Thoracic aorta (tissue), 2 donors: Measurements from ENCODE around the gene OR4E1. TPM values are rescaled to one million over a fixed set of nuclear protein-coding genes. Genes with fewer than 3 reads are reported as not detected.
"Not testable (repeated sequence)": the region's sequence is repeated elsewhere in the genome, so short reads cannot be mapped to it uniquely, and the experiment has no call there.

Source experiments
- ATAC-seq: fragments of 150-250 bp; one replicate; pipeline ENCODE4 v1.8.0; 2017; ENCODE audit warnings: low read depth; ENCODE audit not compliant: insufficient number of reproducible peaks, low FRiP score
- DNase-seq: peaks from one replicate; pipeline ENCODE4 v3.0.0-alpha.2; 2020; ENCODE audit warnings: low spot score
- H3K27ac ChIP-seq, 2 donors: fragments of 200-600 bp; sonication (generic); 1 replicate in 1 of 2; 2 replicates in 1 of 2; pipeline ENCODE4 v1.5.1; 2016; ENCODE audit warnings: mild to moderate bottlenecking in 2 of 2, moderate library complexity in 2 of 2
- H3K27me3 ChIP-seq: fragments of 200-600 bp; sonication (generic); replicated peaks from 2 replicates; pipeline ENCODE4 v1.6.0; 2016; ENCODE audit warnings: mild to moderate bottlenecking; ENCODE audit not compliant: insufficient read depth
- H3K36me3 ChIP-seq: fragments of 200-600 bp; sonication (generic); one replicate; pipeline ENCODE4 v1.5.1; 2016
- H3K4me1 ChIP-seq, 2 donors: fragments of 200-600 bp; sonication (generic); 1 replicate in 1 of 2; 2 replicates in 1 of 2; pipeline versions ENCODE4 v1.5.1 to v1.6.0; 2016; ENCODE audit warnings: low read depth in 2 of 2, mild to moderate bottlenecking in 1 of 2; ENCODE audit not compliant: control insufficient read depth in 1 of 2
- H3K4me3 ChIP-seq: fragments of 200-600 bp; sonication (generic); 2 replicates; pipeline ENCODE4 v1.5.1; 2016; ENCODE audit warnings: mild to moderate bottlenecking
- H3K9me3 ChIP-seq: fragments of 200-600 bp; sonication (generic); 2 replicates; pipeline ENCODE4 v1.5.1; 2016
- total RNA-seq, 2 donors: library from RNA; depleted of rRNA; stranded (reverse); fragments of >200 nt; gene quantifications; one replicate each; pipeline versions ENCODE4 v1.1.0 to v1.2.3, GENCODE V29; 2016
- TF ChIP-seq, protein P1 (sequence below): fragments of 200-600 bp; sonication (generic); IDR thresholded peaks from one replicate; pipeline ENCODE4 v1.5.1; 2019; ENCODE audit warnings: antibody characterized with exemption

OR4E1 gene
- total RNA-seq, 2 donors from 2014 or later, result not detected

GRCh38 chr14:21634840-21635239 is 38.8 kb downstream of the OR4E1 start, which contains the start of gene OR10G2:
Gene OR10G2, minus strand, starts transcription at chr14:21634940. Its CDS starts 98 bp downstream, at chr14:21634842.
- Histone ChIP-seq H3K9me3 (no peaks in the 10 kb centered on the region), H3K4me3 (no peak within 1 kb of the TSS), H3K27ac (no peak within 1 kb of the TSS), H3K27me3 (no peaks in the 10 kb centered on the region), H3K36me3 (no peaks in the 10 kb centered on the region), H3K4me1 (no peaks in the 10 kb centered on the region)
- no peak for ATAC-seq
- TF ChIP-seq, protein P1, sequence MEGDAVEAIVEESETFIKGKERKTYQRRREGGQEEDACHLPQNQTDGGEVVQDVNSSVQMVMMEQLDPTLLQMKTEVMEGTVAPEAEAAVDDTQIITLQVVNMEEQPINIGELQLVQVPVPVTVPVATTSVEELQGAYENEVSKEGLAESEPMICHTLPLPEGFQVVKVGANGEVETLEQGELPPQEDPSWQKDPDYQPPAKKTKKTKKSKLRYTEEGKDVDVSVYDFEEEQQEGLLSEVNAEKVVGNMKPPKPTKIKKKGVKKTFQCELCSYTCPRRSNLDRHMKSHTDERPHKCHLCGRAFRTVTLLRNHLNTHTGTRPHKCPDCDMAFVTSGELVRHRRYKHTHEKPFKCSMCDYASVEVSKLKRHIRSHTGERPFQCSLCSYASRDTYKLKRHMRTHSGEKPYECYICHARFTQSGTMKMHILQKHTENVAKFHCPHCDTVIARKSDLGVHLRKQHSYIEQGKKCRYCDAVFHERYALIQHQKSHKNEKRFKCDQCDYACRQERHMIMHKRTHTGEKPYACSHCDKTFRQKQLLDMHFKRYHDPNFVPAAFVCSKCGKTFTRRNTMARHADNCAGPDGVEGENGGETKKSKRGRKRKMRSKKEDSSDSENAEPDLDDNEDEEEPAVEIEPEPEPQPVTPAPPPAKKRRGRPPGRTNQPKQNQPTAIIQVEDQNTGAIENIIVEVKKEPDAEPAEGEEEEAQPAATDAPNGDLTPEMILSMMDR, result no peak
- no peak for DNase-seq

DNA sequence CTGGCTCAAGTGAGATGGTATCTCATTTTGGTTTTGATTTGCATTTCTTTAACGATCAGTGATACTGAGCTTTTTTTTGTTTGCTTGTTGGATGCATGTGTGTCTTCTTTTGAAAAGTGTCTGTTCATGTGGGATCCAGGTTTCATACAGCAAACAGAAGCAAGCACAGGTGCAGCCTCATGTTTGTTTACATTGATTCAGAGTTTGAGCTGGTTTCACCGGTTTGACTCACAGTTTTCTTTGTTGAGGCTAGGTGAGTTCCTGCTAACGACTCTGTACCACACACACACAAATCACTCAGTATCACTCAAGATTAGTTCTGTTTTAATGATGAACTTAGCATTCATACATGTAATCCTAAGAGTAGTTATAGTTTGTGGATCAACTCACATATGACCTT is 42.5 kb downstream of the OR4E1 start:
- TF ChIP-seq, protein P1, result no peak
- Histone ChIP-seq H3K9me3 (no peaks in the 10 kb centered on the region), H3K4me3 (no peak overlapping the region), H3K27ac (no peak overlapping the region), H3K27me3 (no peaks in the 10 kb centered on the region), H3K36me3 (no peaks in the 10 kb centered on the region), H3K4me1 (no peaks in the 10 kb centered on the region)
- DNase-seq, result no peak
- no peak for ATAC-seq

DNA sequence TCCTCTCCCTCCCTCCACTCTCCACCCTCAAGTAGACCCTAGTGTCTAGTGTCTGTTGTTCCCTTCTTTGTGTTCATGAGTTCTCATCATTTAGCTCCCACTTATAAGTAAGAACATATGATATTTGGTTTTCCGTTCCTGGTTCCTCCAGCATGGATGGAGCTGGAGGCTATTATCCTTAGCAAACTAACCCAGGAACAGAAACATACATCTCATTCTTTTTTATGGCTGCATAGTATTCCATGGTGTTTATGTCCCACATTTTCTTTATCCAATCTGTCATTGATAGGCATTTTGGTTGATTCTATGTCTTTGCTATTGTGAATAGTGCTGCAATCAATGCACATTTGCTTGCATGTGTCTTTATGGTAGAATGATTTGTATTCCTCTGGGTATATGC is 43.1 kb downstream of the OR4E1 start:
- DNase-seq, H3K4me1 ChIP-seq, H3K4me3 ChIP-seq, H3K27me3 ChIP-seq, ATAC-seq, H3K36me3 ChIP-seq, H3K9me3 ChIP-seq, H3K27ac ChIP-seq: not testable (repeated sequence)

- no peaks in the 10 kb centered on the region for H3K9me3 ChIP-seq
- no peak overlapping the region for H3K27ac ChIP-seq
- DNase-seq (no peak), ATAC-seq (no peak)
- no peaks in the 10 kb centered on the region for H3K36me3 ChIP-seq
- no peaks in the 10 kb centered on the region for H3K27me3 ChIP-seq
- no peaks in the 10 kb centered on the region for H3K4me1 ChIP-seq
- H3K4me3 ChIP-seq, result no peak overlapping the region
- TF ChIP-seq, protein P1, result no peak
Measured at GRCh38 chr14:21626491-21627230, 47.0 kb downstream of the OR4E1 start.

Other genes starting within 250 kb of the OR4E1 start
- gene CHD8, start 217.7 kb downstream of the OR4E1 start, total RNA-seq, result 10 to 100 TPM; 50.5 to 77.2 TPM
- 10 to 100 TPM; 19.2 to 29.3 TPM for gene RAB2B, start 196.9 kb downstream of the OR4E1 start, total RNA-seq
- 10 to 100 TPM; 34.5 to 54.7 TPM for gene TOX4, start 196.6 kb downstream of the OR4E1 start, total RNA-seq
- gene METTL3, start 162.5 kb downstream of the OR4E1 start, total RNA-seq, result 10 to 100 TPM; 54.8 to 62.4 TPM
- 10 to 100 TPM in 1 of 2 donors, 1 to 10 TPM in 1; 4.9 to 11.3 TPM for gene SALL2, start 147.5 kb downstream of the OR4E1 start, total RNA-seq
- gene OR10G3, start 93.7 kb downstream of the OR4E1 start, total RNA-seq, result not detected
- not detected for gene OR10G2, start 38.9 kb downstream of the OR4E1 start, total RNA-seq
- not detected for gene OR4E2, start 20.0 kb downstream of the OR4E1 start, total RNA-seq